Astrocyte (in vitro differentiated cells and primary cell): ENCODE data around the gene ZNF512B. TPM values are rescaled to one million over a fixed set of nuclear protein-coding genes. Genes with fewer than 3 reads are reported as not detected.

Experiments used
- DNase-seq: peaks from one replicate; pipeline ENCODE4 v3.0.0-alpha.2; 2010; ENCODE audit warnings: low read depth
- FAIRE-seq: peaks from 2 replicates; lab custom pipeline; 2011; peaks lifted over from hg19 to GRCh38; lab: Jason Lieb, UNC
- H2AFZ ChIP-seq: 2 replicates; pipeline ENCODE4 v1.6.0; 2012; ENCODE audit warnings: low read depth, low read length, inconsistent platforms
- H3K27ac ChIP-seq: 2 replicates; pipeline ENCODE4 v1.5.1; 2011; ENCODE audit warnings: low read depth, low read length, inconsistent platforms
- H3K27me3 ChIP-seq: 2 replicates; pipeline ENCODE4 v1.6.0; 2011; ENCODE audit warnings: low read length, inconsistent platforms; ENCODE audit not compliant: insufficient read depth
- H3K36me3 ChIP-seq: 2 replicates; pipeline ENCODE4 v1.5.1; 2011; ENCODE audit warnings: low read length, inconsistent platforms; ENCODE audit not compliant: insufficient read depth
- H3K4me1 ChIP-seq: 2 replicates; pipeline ENCODE4 v1.5.1; 2011; ENCODE audit warnings: low read length, inconsistent platforms; ENCODE audit not compliant: insufficient read depth
- H3K4me2 ChIP-seq: 2 replicates; pipeline ENCODE4 v1.6.0; 2012; ENCODE audit warnings: low read length, inconsistent platforms
- H3K4me3 ChIP-seq: 2 replicates; pipeline ENCODE4 v1.5.1; 2011; ENCODE audit warnings: low read depth, mild to moderate bottlenecking, low read length, inconsistent platforms; ENCODE audit not compliant: insufficient read depth
- H3K79me2 ChIP-seq: 2 replicates; pipeline ENCODE4 v1.6.0; 2012; ENCODE audit warnings: mild to moderate bottlenecking, low read length, inconsistent platforms; ENCODE audit not compliant: insufficient read depth
- H3K9ac ChIP-seq: 2 replicates; pipeline ENCODE4 v1.6.0; 2012; ENCODE audit warnings: mild to moderate bottlenecking, low read length, inconsistent platforms
- H3K9me3 ChIP-seq: 2 replicates; pipeline ENCODE4 v1.5.1; 2012; ENCODE audit warnings: low read depth, mild to moderate bottlenecking, low read length, inconsistent platforms; ENCODE audit not compliant: insufficient read depth
- H4K20me1 ChIP-seq: 2 replicates; pipeline ENCODE4 v1.6.0; 2012; ENCODE audit warnings: low read length, inconsistent platforms; ENCODE audit not compliant: insufficient read depth
- H3K27ac Mint-ChIP-seq: one replicate; pipeline ENCODE4 v1.8.0; 2021; ENCODE audit warnings: mild to moderate bottlenecking, mixed read lengths; ENCODE audit not compliant: unreplicated experiment
- H3K27me3 Mint-ChIP-seq: one replicate; pipeline ENCODE4 v1.8.0; 2021; ENCODE audit warnings: low read depth, mixed read lengths; ENCODE audit not compliant: unreplicated experiment
- H3K36me3 Mint-ChIP-seq: one replicate; pipeline ENCODE4 v1.8.0; 2021; ENCODE audit warnings: low read depth, mixed read lengths; ENCODE audit not compliant: unreplicated experiment
- H3K4me1 Mint-ChIP-seq: one replicate; pipeline ENCODE4 v1.8.0; 2021; ENCODE audit warnings: low read depth, mixed read lengths; ENCODE audit not compliant: unreplicated experiment
- H3K4me3 Mint-ChIP-seq: one replicate; pipeline ENCODE4 v1.8.0; 2021; ENCODE audit warnings: mild to moderate bottlenecking, moderate library complexity, mixed read lengths; ENCODE audit not compliant: unreplicated experiment
- H3K9me3 Mint-ChIP-seq: one replicate; pipeline ENCODE4 v1.8.0; 2021; ENCODE audit warnings: mild to moderate bottlenecking, mixed read lengths; ENCODE audit not compliant: unreplicated experiment
- CTCF ChIP-seq: IDR thresholded peaks from 2 replicates; pipeline ENCODE4 v1.5.1; 2011; ENCODE audit warnings: low read depth, mild to moderate bottlenecking, inconsistent platforms, low read length, moderate library complexity; ENCODE audit not compliant: insufficient read depth
- EZH2 ChIP-seq: IDR thresholded peaks from 2 replicates; pipeline ENCODE4 v1.6.1; 2012; ENCODE audit warnings: mild to moderate bottlenecking, low read length, inconsistent platforms; ENCODE audit not compliant: insufficient read depth
- total RNA-seq: library from RNA; stranded (reverse); gene quantifications from 2 replicates; pipeline ENCODE4 v1.2.1, GENCODE V29; 2021

ZNF512B gene
- total RNA-seq, 1 donor from 2014 or later = 27.7 TPM

- peaks cover 2% of the 10 kb centered on the region for H3K36me3 ChIP-seq
- FAIRE-seq (no peak), DNase-seq (no peak)
- Mint-ChIP-seq H3K4me1 (peaks cover 5% of the 10 kb centered on the region), H3K27me3 (no peaks in the 10 kb centered on the region), H3K27ac (no peak overlapping the region), H3K4me3 (peak overlapping the region; percentile 65), H3K36me3 (peaks cover 2% of the 10 kb centered on the region), H3K9me3 (no peaks in the 10 kb centered on the region)
- no peaks in the 10 kb centered on the region for H3K27me3 ChIP-seq
- peaks cover 21% of the 10 kb centered on the region for H3K4me1 ChIP-seq
- H4K20me1 ChIP-seq = no peaks in the 10 kb centered on the region
- H3K27ac ChIP-seq = no peak overlapping the region
- TF ChIP-seq EZH2 = no peak
- peaks cover 24% of the 10 kb centered on the region for H3K9me3 ChIP-seq
- H3K79me2 ChIP-seq = peaks cover 24% of the 10 kb centered on the region
- H2AFZ ChIP-seq = no peak overlapping the region
- peak overlapping the region; percentile 87 for H3K4me2 ChIP-seq
- H3K9ac ChIP-seq = no peak overlapping the region
- H3K4me3 ChIP-seq = no peak overlapping the region
Measured at GRCh38 chr20:63970714-63971431, 1.1 kb upstream of the ZNF512B start.

- H4K20me1 ChIP-seq = no peaks in the 10 kb centered on the region
- peaks cover 24% of the 10 kb centered on the region for H3K79me2 ChIP-seq
- peak overlapping the region; percentile 86 for H3K9ac ChIP-seq
- peak overlapping the region; percentile 95 for H3K4me2 ChIP-seq
- H3K27ac Mint-ChIP-seq = peak overlapping the region; percentile 88
- no peaks in the 10 kb centered on the region for H3K27me3 Mint-ChIP-seq
- peak overlapping the region; percentile 86 for H3K4me3 Mint-ChIP-seq
- FAIRE-seq = no peak
- H2AFZ ChIP-seq = peak overlapping the region; percentile 47
- H3K36me3 ChIP-seq = peaks cover 4% of the 10 kb centered on the region
- TF ChIP-seq CTCF (no peak), EZH2 (no peak)
- DNase-seq = no peak
- peaks cover 5% of the 10 kb centered on the region for H3K4me1 Mint-ChIP-seq
- no peaks in the 10 kb centered on the region for H3K36me3 Mint-ChIP-seq
- H3K27ac ChIP-seq = peak overlapping the region; percentile 33
- peaks cover 30% of the 10 kb centered on the region for H3K9me3 ChIP-seq
- no peaks in the 10 kb centered on the region for H3K9me3 Mint-ChIP-seq
- no peaks in the 10 kb centered on the region for H3K27me3 ChIP-seq
- peaks cover 13% of the 10 kb centered on the region for H3K4me1 ChIP-seq
- H3K4me3 ChIP-seq = peak overlapping the region; percentile 67
Measured at GRCh38 chr20:63968928-63969760, 586 bp downstream of the ZNF512B start.

- peaks cover 38% of the 10 kb centered on the region for H3K9me3 ChIP-seq
- Mint-ChIP-seq H3K4me3 (peak overlapping the region; percentile 86), H3K27ac (peak overlapping the region; percentile 88), H3K4me1 (peaks cover 5% of the 10 kb centered on the region), H3K27me3 (no peaks in the 10 kb centered on the region), H3K9me3 (no peaks in the 10 kb centered on the region), H3K36me3 (no peaks in the 10 kb centered on the region)
- no peaks in the 10 kb centered on the region for H4K20me1 ChIP-seq
- FAIRE-seq (no peak), DNase-seq (no peak)
- H3K4me1 ChIP-seq = peaks cover 11% of the 10 kb centered on the region
- peak overlapping the region; percentile 67 for H3K4me3 ChIP-seq
- peak overlapping the region; percentile 86 for H3K9ac ChIP-seq
- TF ChIP-seq EZH2 (no peak), CTCF (no peak)
- H3K36me3 ChIP-seq = peaks cover 7% of the 10 kb centered on the region
- H3K27me3 ChIP-seq = no peaks in the 10 kb centered on the region
- H3K79me2 ChIP-seq = peaks cover 24% of the 10 kb centered on the region
- H3K27ac ChIP-seq = no peak overlapping the region
- H3K4me2 ChIP-seq = peak overlapping the region; percentile 95
- no peak overlapping the region for H2AFZ ChIP-seq
Measured at GRCh38 chr20:63968136-63968927, 1.4 kb downstream of the ZNF512B start.
